Esophagus muscularis mucosa (tissue), 4 donors: Measurements from ENCODE around the gene ZNF655.

Source experiments
- CTCF ChIP-seq, 3 experiments: fragments of 200-600 bp in 2 of 3; fragments of 450-650 bp in 1 of 3; sonication (generic) in 2 of 3; IDR thresholded peaks; one replicate each; pipeline ENCODE4 v1.5.1; 2017 to 2019; ENCODE audit warnings: antibody characterized with exemption in 3 of 3, mild to moderate bottlenecking in 2 of 3, moderate library complexity in 1 of 3
- EP300 ChIP-seq: sonication (generic); formaldehyde crosslinking; IDR thresholded peaks from one replicate; pipeline ENCODE4 v1.6.1; 2017; ENCODE audit warnings: antibody characterized with exemption
- POLR2A ChIP-seq: fragments of 450-650 bp; IDR thresholded peaks from one replicate; pipeline ENCODE4 v1.6.1; 2017; ENCODE audit warnings: antibody characterized with exemption, moderate library complexity, mild to moderate bottlenecking, low read depth

- TF ChIP-seq EP300 (peak; percentile 14), CTCF (IDR thresholded peaks at IDR 0.05) (no peak), POLR2A (no peak)
Observed at GRCh38 chr7:99557940-99558305, 519 bp upstream of the ZNF655 start.
